Endothelial cell of umbilical vein (primary cell): ENCODE measurements around the gene ADAMTSL2.

ENCODE experiments used
- EZH2 ChIP-seq: IDR thresholded peaks from 2 replicates; pipeline ENCODE4 v1.6.1; 2012; ENCODE audit warnings: borderline replicate concordance, low read depth, mild to moderate bottlenecking, moderate library complexity, low read length, inconsistent platforms; ENCODE audit not compliant: severe bottlenecking
- FOS ChIP-seq: IDR thresholded peaks from 2 replicates; pipeline ENCODE4 v1.6.1; 2011; ENCODE audit warnings: mild to moderate bottlenecking, low read length, moderate library complexity, borderline replicate concordance; ENCODE audit not compliant: insufficient read depth
- JUN ChIP-seq: IDR thresholded peaks from 2 replicates; pipeline ENCODE4 v1.6.1; 2011; ENCODE audit warnings: borderline replicate concordance, low read depth; ENCODE audit not compliant: insufficient read length, insufficient read depth
- MAX ChIP-seq: IDR thresholded peaks from 2 replicates; pipeline ENCODE4 v1.6.1; 2011; ENCODE audit not compliant: insufficient read depth, insufficient read length
- MYC ChIP-seq: IDR thresholded peaks from one replicate; pipeline ENCODE4 v1.6.1; 2011; ENCODE audit warnings: mild to moderate bottlenecking, low read depth, low read length
- POLR2A ChIP-seq: IDR thresholded peaks from 2 replicates; pipeline ENCODE4 v1.6.1; 2012; ENCODE audit warnings: low read depth, mild to moderate bottlenecking, control low read depth, low read length
- POLR2AphosphoS5 ChIP-seq: IDR thresholded peaks from 2 replicates; pipeline ENCODE4 v1.6.1; 2012; ENCODE audit warnings: low read depth, mild to moderate bottlenecking, control low read depth, low read length, moderate library complexity; ENCODE audit not compliant: insufficient read depth
- TF ChIP-seq, protein P1 (sequence below), 2 donors: IDR thresholded peaks; 1 replicate in 1 of 2; 2 replicates in 1 of 2; pipeline ENCODE4 v1.5.1; 2011; ENCODE audit warnings: low read length in 2 of 2, mild to moderate bottlenecking in 2 of 2, moderate library complexity in 2 of 2, control low read depth in 1 of 2, inconsistent platforms in 1 of 2, low read depth in 1 of 2; ENCODE audit not compliant: insufficient read depth in 1 of 2; ENCODE audit errors: extremely low read depth in 1 of 2

DNA sequence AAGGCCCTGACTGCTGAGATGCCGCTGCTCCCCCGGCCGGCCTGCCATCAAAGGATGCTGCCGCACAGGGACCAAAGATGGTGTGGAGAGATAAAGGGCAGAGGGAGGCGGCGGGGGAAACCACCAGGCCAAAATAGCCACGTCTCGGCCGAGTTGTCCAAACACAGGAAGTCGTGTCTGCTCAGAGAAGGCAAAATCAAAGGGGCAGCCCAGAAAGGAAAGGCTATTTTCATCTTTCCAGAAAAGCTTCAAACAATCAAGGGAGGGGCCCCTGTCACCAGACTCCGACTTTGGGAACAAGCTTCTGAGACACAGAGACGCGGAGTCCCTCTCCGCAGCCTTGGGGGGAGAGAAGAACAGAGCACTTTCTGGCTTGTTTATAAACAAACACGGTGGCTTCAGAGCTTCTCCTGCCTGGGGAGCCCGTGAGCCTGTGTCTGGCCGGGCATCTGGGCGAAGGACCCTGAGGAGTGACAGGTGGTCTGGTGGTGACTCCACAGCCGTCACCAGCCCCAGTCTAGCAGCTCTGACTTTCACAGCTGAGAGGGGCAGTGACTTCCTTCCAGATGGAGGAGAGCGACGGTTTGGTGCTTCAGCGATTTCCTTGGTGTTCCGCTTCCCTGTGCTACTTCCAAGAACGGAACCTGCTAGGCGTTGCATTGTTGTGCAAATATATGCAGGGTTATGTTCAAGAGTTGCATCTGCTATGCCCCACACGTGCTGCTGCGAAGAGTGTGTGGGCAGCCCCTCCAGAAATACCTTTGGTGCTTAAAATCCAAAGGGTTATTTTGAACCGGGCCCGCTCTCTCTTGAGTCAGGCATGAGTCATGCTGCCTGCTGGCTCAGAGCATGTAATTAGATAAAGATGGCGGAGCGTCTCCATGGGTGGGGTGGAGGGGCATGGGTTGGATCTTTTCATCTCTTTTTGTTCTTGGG lies 24.0 kb downstream of the ADAMTSL2 start:
- TF ChIP-seq POLR2A = no peak
- TF ChIP-seq, protein P1, sequence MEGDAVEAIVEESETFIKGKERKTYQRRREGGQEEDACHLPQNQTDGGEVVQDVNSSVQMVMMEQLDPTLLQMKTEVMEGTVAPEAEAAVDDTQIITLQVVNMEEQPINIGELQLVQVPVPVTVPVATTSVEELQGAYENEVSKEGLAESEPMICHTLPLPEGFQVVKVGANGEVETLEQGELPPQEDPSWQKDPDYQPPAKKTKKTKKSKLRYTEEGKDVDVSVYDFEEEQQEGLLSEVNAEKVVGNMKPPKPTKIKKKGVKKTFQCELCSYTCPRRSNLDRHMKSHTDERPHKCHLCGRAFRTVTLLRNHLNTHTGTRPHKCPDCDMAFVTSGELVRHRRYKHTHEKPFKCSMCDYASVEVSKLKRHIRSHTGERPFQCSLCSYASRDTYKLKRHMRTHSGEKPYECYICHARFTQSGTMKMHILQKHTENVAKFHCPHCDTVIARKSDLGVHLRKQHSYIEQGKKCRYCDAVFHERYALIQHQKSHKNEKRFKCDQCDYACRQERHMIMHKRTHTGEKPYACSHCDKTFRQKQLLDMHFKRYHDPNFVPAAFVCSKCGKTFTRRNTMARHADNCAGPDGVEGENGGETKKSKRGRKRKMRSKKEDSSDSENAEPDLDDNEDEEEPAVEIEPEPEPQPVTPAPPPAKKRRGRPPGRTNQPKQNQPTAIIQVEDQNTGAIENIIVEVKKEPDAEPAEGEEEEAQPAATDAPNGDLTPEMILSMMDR (IDR thresholded peaks at IDR 0.05; ENCODE audit: extremely low read depth in 1 of 2, insufficient read depth in 1 of 2, low read depth in 1 of 2, low read length in 2 of 2) = no peak
- TF ChIP-seq POLR2AphosphoS5 = no peak
- no peak for TF ChIP-seq MAX
- no peak for TF ChIP-seq MYC
- TF ChIP-seq EZH2 = no peak
- TF ChIP-seq JUN = peak; percentile 30
- peak; percentile 81 for TF ChIP-seq FOS
